Upper lobe of right lung (tissue), 1 donor: ENCODE data around the gene PDHX. TPM values are rescaled to one million over a fixed set of nuclear protein-coding genes. Genes with fewer than 3 reads are reported as not detected.
"Not testable (repeated sequence)": the region's sequence is repeated elsewhere in the genome, so short reads cannot be mapped to it uniquely, and the experiment has no call there.

Experiments used
- ATAC-seq: fragments of 200-7000 bp; cut with Tn5 transposase; one replicate; pipeline ENCODE4 v1.9.1; 2020; ENCODE audit warnings: mild to moderate bottlenecking, moderate library complexity
- DNase-seq: peaks from one replicate; pipeline ENCODE4 v3.0.0-alpha.2; 2020
- H3K27ac ChIP-seq: fragments of 200-600 bp; one replicate; pipeline ENCODE4 v1.8.0; 2022
- H3K27me3 ChIP-seq: fragments of 200-600 bp; one replicate; pipeline ENCODE4 v1.8.0; 2022; ENCODE audit warnings: mild to moderate bottlenecking
- H3K36me3 ChIP-seq: fragments of 200-600 bp; one replicate; pipeline ENCODE4 v1.8.0; 2022
- H3K4me1 ChIP-seq: fragments of 200-600 bp; one replicate; pipeline ENCODE4 v1.8.0; 2022
- H3K4me3 ChIP-seq: fragments of 200-600 bp; one replicate; pipeline ENCODE4 v1.8.0; 2022; ENCODE audit warnings: mild to moderate bottlenecking
- H3K9me3 ChIP-seq: fragments of 200-600 bp; one replicate; pipeline ENCODE4 v1.8.0; 2022
- CTCF ChIP-seq: fragments of 200-600 bp; IDR thresholded peaks from one replicate; pipeline ENCODE4 v1.8.0; 2022; ENCODE audit warnings: antibody characterized with exemption
- intact Hi-C: fragments of 100-400 bp; cut with DNase I; formaldehyde crosslinking; loops from one replicate; pipeline ENCODE4 v1.11.0; 2022
- total RNA-seq: library from RNA; stranded (reverse); fragmentation: NEBNext Ultra II Directional; extraction: Animal tissue kit (Norgen Biotek cat#: 25700); gene quantifications from one replicate; pipeline ENCODE4 v1.2.1, GENCODE V29; 2021
- donor health status: DM: no; HTN: yes; CAD: no; lungs with severe emphysema.

PDHX gene
- total RNA-seq, 1 donor from 2014 or later: 40.8 TPM

GRCh38 chr11:34905666-34906065, 10.8 kb upstream of the PDHX start:
- Histone ChIP-seq H3K9me3 (no peaks in the 10 kb centered on the region), H3K4me1 (no peaks in the 10 kb centered on the region), H3K36me3 (no peaks in the 10 kb centered on the region), H3K27ac (no peak overlapping the region), H3K27me3 (no peaks in the 10 kb centered on the region), H3K4me3 (no peak overlapping the region)
- ATAC-seq (no peak), DNase-seq (no peak)
- intact Hi-C loops: no loop called here
- TF ChIP-seq CTCF: no peak

- intact Hi-C loops: no loop called here
- Histone ChIP-seq H3K27ac (no peak overlapping the region), H3K27me3 (no peaks in the 10 kb centered on the region), H3K4me3 (no peak overlapping the region), H3K9me3 (no peaks in the 10 kb centered on the region), H3K36me3 (no peaks in the 10 kb centered on the region), H3K4me1 (no peaks in the 10 kb centered on the region)
- DNase-seq (no peak), ATAC-seq (no peak)
- TF ChIP-seq CTCF: no peak
Measured at GRCh38 chr11:34907934-34908593, 8.4 kb upstream of the PDHX start.

GRCh38 chr11:34909415-34909814, 7.0 kb upstream of the PDHX start:
- Histone ChIP-seq H3K4me3 (no peak overlapping the region), H3K36me3 (no peaks in the 10 kb centered on the region), H3K9me3 (no peaks in the 10 kb centered on the region), H3K27me3 (no peaks in the 10 kb centered on the region), H3K4me1 (peaks cover 6% of the 10 kb centered on the region), H3K27ac (no peak overlapping the region)
- TF ChIP-seq CTCF: no peak
- peak; percentile 47 for ATAC-seq
- intact Hi-C loops: no loop called here
- DNase-seq: no peak

- DNase-seq: no peak
- Histone ChIP-seq H3K27me3 (no peaks in the 10 kb centered on the region), H3K36me3 (no peaks in the 10 kb centered on the region), H3K4me3 (no peak overlapping the region), H3K27ac (no peak overlapping the region), H3K9me3 (no peaks in the 10 kb centered on the region), H3K4me1 (peaks cover 9% of the 10 kb centered on the region)
- ATAC-seq: peak; percentile 88
- TF ChIP-seq CTCF: no peak
- intact Hi-C loops: no loop called here
Measured at GRCh38 chr11:34909955-34910354, 6.5 kb upstream of the PDHX start.

- H3K4me1 ChIP-seq: peaks cover 14% of the 10 kb centered on the region
- TF ChIP-seq CTCF: no peak
- H3K4me3 ChIP-seq: no peak overlapping the region
- no peaks in the 10 kb centered on the region for H3K9me3 ChIP-seq
- intact Hi-C loops: no loop called here
- H3K27ac ChIP-seq: no peak overlapping the region
- no peaks in the 10 kb centered on the region for H3K36me3 ChIP-seq
- H3K27me3 ChIP-seq: no peaks in the 10 kb centered on the region
- ATAC-seq: no peak
- DNase-seq: no peak
Measured at GRCh38 chr11:34910817-34911216, 5.6 kb upstream of the PDHX start.

GRCh38 chr11:34911676-34912075, 4.7 kb upstream of the PDHX start:
- Histone ChIP-seq H3K4me3 (no peak overlapping the region), H3K36me3 (no peaks in the 10 kb centered on the region), H3K27ac (no peak overlapping the region), H3K27me3 (no peaks in the 10 kb centered on the region), H3K4me1 (peaks cover 14% of the 10 kb centered on the region), H3K9me3 (no peaks in the 10 kb centered on the region)
- intact Hi-C loops: no loop called here
- ATAC-seq (no peak), DNase-seq (no peak)
- TF ChIP-seq CTCF: no peak

- ATAC-seq, H3K4me3 ChIP-seq, H3K27ac ChIP-seq, DNase-seq, H3K9me3 ChIP-seq, H3K27me3 ChIP-seq, H3K36me3 ChIP-seq, intact Hi-C loops: not testable (repeated sequence)
- H3K4me1 ChIP-seq: peaks cover 29% of the 10 kb centered on the region
Measured at GRCh38 chr11:34913556-34913955, 2.9 kb upstream of the PDHX start.
